SK-N-SH (cell line): ENCODE measurements around the gene CHMP2B. TPM values are rescaled to one million over a fixed set of nuclear protein-coding genes. Genes with fewer than 3 reads are reported as not detected.

ENCODE experiments used
- CTCF ChIA-PET: fragments of 300-600, 350-600 bp; formaldehyde crosslinking; extraction: SDS; loops from one replicate; lab custom pipeline; 2021; lab: Yijun Ruan, JAX
- POLR2A ChIA-PET: fragments of 350-600 bp; sonication (Branson Sonifier 250); formaldehyde crosslinking; extraction: SDS; loops from one replicate; lab custom pipeline; 2020; ENCODE audit warnings: antibody characterized with exemption, inconsistent platforms; lab: Yijun Ruan, JAX
- DNase-seq: peaks from one replicate; pipeline ENCODE4 v3.0.0; 2012
- H2AFZ ChIP-seq: fragments of 200-600 bp; sonication (generic); 2 replicates; pipeline ENCODE4 v1.8.1; 2016; ENCODE audit warnings: antibody characterized with exemption, mild to moderate bottlenecking, low read depth
- H3F3A ChIP-seq: fragments of 200-600 bp; sonication (generic); replicated peaks from 2 replicates; pipeline ENCODE3; 2016; ENCODE audit warnings: antibody characterized with exemption, mild to moderate bottlenecking; ENCODE audit not compliant: insufficient read depth
- H3K27ac ChIP-seq, 2 experiments: fragments of 200-500 bp in 1 of 2; fragments of 200-600 bp in 1 of 2; sonication (Bioruptor generic) in 1 of 2; sonication (generic), shearing (Covaris generic) in 1 of 2; 2 replicates each; pipeline versions ENCODE4 v1.5.1 to v1.6.1; 2014 to 2016; ENCODE audit warnings: low read depth in 2 of 2, inconsistent platforms in 1 of 2, low read length in 1 of 2, mild to moderate bottlenecking in 1 of 2, mixed read lengths in 1 of 2
- H3K27me3 ChIP-seq: fragments of 200-600 bp; sonication (generic), shearing (Covaris generic); 2 replicates; pipeline ENCODE4 v1.6.1; 2016; ENCODE audit warnings: mixed run types; ENCODE audit not compliant: insufficient read depth
- H3K36me3 ChIP-seq, 2 experiments: fragments of 200-500 bp in 1 of 2; fragments of 200-600 bp in 1 of 2; sonication (Bioruptor generic) in 1 of 2; sonication (generic) in 1 of 2; replicated peaks in 1 of 2; 2 replicates each; pipeline versions ENCODE3 to v1.5.1; 2014 to 2016; ENCODE audit warnings: low read length in 1 of 2, mild to moderate bottlenecking in 1 of 2; ENCODE audit not compliant: insufficient read depth in 2 of 2, control insufficient read depth in 1 of 2
- H3K4me1 ChIP-seq, 2 experiments: fragments of 200-500 bp in 1 of 2; fragments of 200-600 bp in 1 of 2; sonication (Bioruptor generic) in 1 of 2; sonication (generic), shearing (Covaris generic) in 1 of 2; 2 replicates each; pipeline versions ENCODE4 v1.5.1 to v1.6.1; 2014 to 2016; ENCODE audit warnings: low read depth in 1 of 2, low read length in 1 of 2, mixed run types in 1 of 2; ENCODE audit not compliant: insufficient read depth in 2 of 2, control insufficient read depth in 1 of 2
- H3K4me2 ChIP-seq: fragments of 200-600 bp; sonication (generic), shearing (Covaris generic); 2 replicates; pipeline ENCODE4 v1.6.1; 2017; ENCODE audit warnings: mixed run types
- H3K4me3 ChIP-seq, 2 experiments: fragments of 200-500 bp in 1 of 2; fragments of 200-600 bp in 1 of 2; sonication (Bioruptor generic) in 1 of 2; sonication (generic), shearing (Covaris generic) in 1 of 2; 2 replicates each; pipeline versions ENCODE4 v1.5.1 to v1.8.1; 2014 to 2016; ENCODE audit warnings: low read depth in 2 of 2, inconsistent platforms in 1 of 2, low read length in 1 of 2, mild to moderate bottlenecking in 1 of 2, mixed read lengths in 1 of 2, moderate library complexity in 1 of 2
- H3K79me2 ChIP-seq: fragments of 200-600 bp; sonication (generic); 2 replicates; pipeline ENCODE4 v1.8.1; 2017; ENCODE audit warnings: mild to moderate bottlenecking; ENCODE audit not compliant: insufficient read depth
- H3K9ac ChIP-seq: fragments of 200-600 bp; sonication (generic); 2 replicates; pipeline ENCODE4 v1.6.1; 2017; ENCODE audit warnings: mixed run types
- H3K9me2 ChIP-seq: fragments of 200-600 bp; sonication (generic); 2 replicates; pipeline ENCODE4 v1.6.1; 2017; ENCODE audit warnings: mixed run types
- H3K9me3 ChIP-seq: fragments of 200-600 bp; sonication (generic); 2 replicates; pipeline ENCODE4 v1.6.1; 2017; ENCODE audit warnings: mixed run types, mild to moderate bottlenecking, moderate library complexity
- H4K20me1 ChIP-seq: fragments of 200-600 bp; sonication (generic); 2 replicates; pipeline ENCODE4 v1.6.1; 2017; ENCODE audit warnings: mild to moderate bottlenecking, mixed run types; ENCODE audit not compliant: insufficient read depth
- EP300 ChIP-seq, 2 experiments: IDR thresholded peaks; 2 replicates each; pipeline versions ENCODE4 v1.4.0 to v1.6.1; 2012; ENCODE audit warnings: borderline replicate concordance in 1 of 2, low read depth in 1 of 2, low read length in 1 of 2
- FOSL2 ChIP-seq: IDR thresholded peaks from 2 replicates; pipeline ENCODE4 v1.4.0; 2012; ENCODE audit warnings: low read depth, mild to moderate bottlenecking, moderate library complexity, borderline replicate concordance
- GABPA ChIP-seq: IDR thresholded peaks from 2 replicates; pipeline ENCODE4 v1.4.0; 2012; ENCODE audit warnings: low read depth, mild to moderate bottlenecking
- MEF2A ChIP-seq: IDR thresholded peaks from 2 replicates; pipeline ENCODE4 v1.4.0; 2012; ENCODE audit warnings: low read depth, borderline replicate concordance
- MXI1 ChIP-seq: IDR thresholded peaks from 2 replicates; pipeline ENCODE4 v1.6.1; 2012; ENCODE audit warnings: mild to moderate bottlenecking, low read depth, low read length, improper control_type of control experiment
- NFIC ChIP-seq: IDR thresholded peaks from 2 replicates; pipeline ENCODE4 v1.4.0; 2012; ENCODE audit warnings: borderline replicate concordance
- NRF1 ChIP-seq: IDR thresholded peaks from 2 replicates; pipeline ENCODE4 v1.6.1; 2012; ENCODE audit warnings: low read depth, mild to moderate bottlenecking, low read length
- POLR2AphosphoS5 ChIP-seq: IDR thresholded peaks from 2 replicates; pipeline ENCODE4 v1.6.1; 2012; ENCODE audit warnings: low read depth, low read length
- RCOR1 ChIP-seq: fragments of 150-350 bp; IDR thresholded peaks from 2 replicates; pipeline ENCODE4 v1.6.1; 2017; ENCODE audit warnings: antibody characterized with exemption, low read length
- RXRA ChIP-seq: IDR thresholded peaks from 2 replicates; pipeline ENCODE4 v1.4.0; 2012; ENCODE audit warnings: low read depth, mild to moderate bottlenecking, borderline replicate concordance
- WGBS: methylation state at CpG from one replicate; pipeline ENCODE4 v1.1.6; 2017; ENCODE audit warnings: low lambda C conversion rate; 5-methylcytosine and 5-hydroxymethylcytosine counted together
- polyA plus RNA-seq, 3 experiments: library from polyadenylated mRNA; depleted of rRNA; stranded (reverse); fragments of >200 nt; gene quantifications; 2 replicates each; pipeline ENCODE4 v1.2.3, GENCODE V29; 2012
- TF ChIP-seq, protein P1 (sequence below): IDR thresholded peaks from 2 replicates; pipeline ENCODE4 v1.4.0; 2012; ENCODE audit warnings: low read depth, borderline replicate concordance

Gene CHMP2B
- polyA plus RNA-seq, 1 of the 3 experiments (the other 2 are of a cell fraction): 8.5 TPM

- CTCF ChIA-PET: no interaction called here
- peak overlapping the region; percentile 93; the same call in 1 of the 2 replicates for H3K4me2 ChIP-seq
- POLR2A ChIA-PET: no interaction called here
Observed at GRCh38 chr3:87229113-87229512, 2.0 kb downstream of the CHMP2B start.

DNA sequence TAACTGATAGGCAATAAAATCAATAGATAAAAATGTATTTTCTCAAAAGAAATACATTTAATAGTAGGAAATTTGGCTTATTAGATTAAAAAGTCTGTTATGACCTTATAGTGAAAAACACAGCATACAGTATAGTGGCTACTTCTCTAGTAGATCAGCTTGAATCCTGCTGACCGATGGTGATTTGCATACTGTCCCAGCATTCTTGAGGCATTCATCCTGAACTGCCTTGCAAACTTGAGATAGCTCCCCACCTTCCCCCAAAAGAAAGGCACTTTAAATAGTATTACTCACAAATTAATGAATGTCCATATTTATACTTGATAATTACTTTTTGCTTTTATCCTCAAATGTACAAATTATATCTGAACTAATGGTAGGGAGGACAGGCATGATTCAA lies 6.7 kb downstream of the CHMP2B start:
- WGBS: 88% methylated on average over 1 of the region's 1 CpG
- Histone ChIP-seq H4K20me1 (no peaks in the 10 kb centered on the region), H3K27ac (no peak overlapping the region), H3K4me1 (peaks cover 0 to 7% of the 10 kb centered on the region in 2 experiments; a peak in 2 of 4 replicates), H3F3A (no peaks in the 10 kb centered on the region), H3K4me2 (no peak overlapping the region), H3K9ac (no peak overlapping the region), H3K27me3 (no peaks in the 10 kb centered on the region), H3K79me2 (peaks cover 8% of the 10 kb centered on the region; the same call in 1 of the 2 replicates), H2AFZ (no peak overlapping the region), H3K36me3 (peaks cover 0 to 5% of the 10 kb centered on the region in 2 experiments), H3K4me3 (no peak overlapping the region), H3K9me2 (no peaks in the 10 kb centered on the region), H3K9me3 (no peaks in the 10 kb centered on the region)
- ChIA-PET CTCF (interaction anchor here (1.2 kb wide), 1 partner anchor 8 kb away, joined by 4 read pairs; no protein-coding TSS in a partner anchor), POLR2A (no interaction called here)
- DNase-seq: no peak
- no peak for TF ChIP-seq RXRA

More at GRCh38 chr3:87229113-87229512, 2.0 kb downstream of the CHMP2B start:
- H3K27ac ChIP-seq: no peak overlapping the region
- no peaks in the 10 kb centered on the region for H3K27me3 ChIP-seq
- no peaks in the 10 kb centered on the region for H3K9me3 ChIP-seq
- no peaks in the 10 kb centered on the region for H3K9me2 ChIP-seq
- 95% methylated on average over 1 of the region's 1 CpG for WGBS
- H3K4me1 ChIP-seq: peaks cover 0 to 10% of the 10 kb centered on the region in 2 experiments; a peak in 3 of 4 replicates
- no peaks in the 10 kb centered on the region for H3F3A ChIP-seq
- H4K20me1 ChIP-seq: no peaks in the 10 kb centered on the region
- no peak overlapping the region for H3K9ac ChIP-seq
- H3K36me3 ChIP-seq: no peaks in the 10 kb centered on the region
- H3K79me2 ChIP-seq: peaks cover 14% of the 10 kb centered on the region; the same call in 1 of the 2 replicates
- TF ChIP-seq EP300 (IDR thresholded peaks at IDR 0.05; ENCODE audit: borderline replicate concordance in 1 of 2, low read depth in 1 of 2, low read length in 1 of 2) (no peak), MXI1 (no peak), MEF2A (no peak), FOSL2 (no peak), POLR2AphosphoS5 (no peak), NFIC (no peak), RXRA (no peak), RCOR1 (no peak), GABPA (no peak), NRF1 (no peak)
- TF ChIP-seq, protein P1, sequence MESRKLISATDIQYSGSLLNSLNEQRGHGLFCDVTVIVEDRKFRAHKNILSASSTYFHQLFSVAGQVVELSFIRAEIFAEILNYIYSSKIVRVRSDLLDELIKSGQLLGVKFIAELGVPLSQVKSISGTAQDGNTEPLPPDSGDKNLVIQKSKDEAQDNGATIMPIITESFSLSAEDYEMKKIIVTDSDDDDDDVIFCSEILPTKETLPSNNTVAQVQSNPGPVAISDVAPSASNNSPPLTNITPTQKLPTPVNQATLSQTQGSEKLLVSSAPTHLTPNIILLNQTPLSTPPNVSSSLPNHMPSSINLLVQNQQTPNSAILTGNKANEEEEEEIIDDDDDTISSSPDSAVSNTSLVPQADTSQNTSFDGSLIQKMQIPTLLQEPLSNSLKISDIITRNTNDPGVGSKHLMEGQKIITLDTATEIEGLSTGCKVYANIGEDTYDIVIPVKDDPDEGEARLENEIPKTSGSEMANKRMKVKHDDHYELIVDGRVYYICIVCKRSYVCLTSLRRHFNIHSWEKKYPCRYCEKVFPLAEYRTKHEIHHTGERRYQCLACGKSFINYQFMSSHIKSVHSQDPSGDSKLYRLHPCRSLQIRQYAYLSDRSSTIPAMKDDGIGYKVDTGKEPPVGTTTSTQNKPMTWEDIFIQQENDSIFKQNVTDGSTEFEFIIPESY: no peak
- DNase-seq: no peak
- no peak overlapping the region for H3K4me3 ChIP-seq
- no peak overlapping the region for H2AFZ ChIP-seq
